HepG2 (cell line): ENCODE data around the gene USP12. TPM values are rescaled to one million over a fixed set of nuclear protein-coding genes. Genes with fewer than 3 reads are reported as not detected.

Experiments used
- ATAC-seq: fragments of 200-7000 bp; cut with Tn5 transposase; 3 replicates; pipeline ENCODE4 v1.9.1; 2020; ENCODE audit warnings: mild to moderate bottlenecking, moderate library complexity
- BruUV-seq: library from RNA; stranded (reverse); fragments of 400-500 nt; replicated peaks from 2 replicates; lab custom pipeline; 2021; lab: Mats Ljungman, UMichigan
- CTCF ChIA-PET: fragments of 300-600 bp; formaldehyde crosslinking; extraction: SDS; loops from one replicate; lab custom pipeline; 2021; ENCODE audit warnings: low total read pairs, inconsistent platforms, low intra/inter-chr PET ratio; lab: Yijun Ruan, JAX
- POLR2A ChIA-PET: fragments of 350-600 bp; sonication (Branson Sonifier 250); formaldehyde crosslinking; loops from one replicate; lab custom pipeline; 2020; ENCODE audit warnings: antibody characterized with exemption, inconsistent platforms; lab: Yijun Ruan, JAX
- DNase-seq: peaks from one replicate; pipeline ENCODE4 v3.0.0-alpha.2; 2015; ENCODE audit warnings: low spot score
- FAIRE-seq: peaks from 3 replicates; lab custom pipeline; 2011; peaks lifted over from hg19 to GRCh38; lab: Jason Lieb, UNC
- H2AFZ ChIP-seq: one replicate; pipeline ENCODE4 v1.6.1; 2011; ENCODE audit warnings: low read length, inconsistent platforms
- H3K27ac ChIP-seq: fragments of 300-600 bp; 3 replicates; pipeline ENCODE4 v1.8.0; 2011; ENCODE audit warnings: mixed run types, mild to moderate bottlenecking, mixed read lengths, low read length, inconsistent platforms; ENCODE audit not compliant: insufficient read depth; ENCODE audit errors: extremely low read length
- H3K27me3 ChIP-seq, 2 experiments: fragments of 200-600 bp in 1 of 2; 2 replicates in 1 of 2; 3 replicates in 1 of 2; pipeline versions ENCODE4 v1.6.0 to v1.8.0; 2011; ENCODE audit warnings: low read length in 2 of 2, mild to moderate bottlenecking in 2 of 2, moderate library complexity in 2 of 2, inconsistent platforms in 1 of 2; ENCODE audit not compliant: insufficient read depth in 2 of 2, control insufficient read depth in 1 of 2
- H3K36me3 ChIP-seq, 2 experiments: fragments of 200-600 bp in 1 of 2; replicated peaks in 1 of 2; 2 replicates in 1 of 2; 3 replicates in 1 of 2; pipeline versions ENCODE4 v1.5.1 to v1.8.0; 2011; ENCODE audit warnings: low read length in 2 of 2, inconsistent platforms in 1 of 2; ENCODE audit not compliant: insufficient read depth in 2 of 2, control insufficient read depth in 1 of 2
- H3K4me1 ChIP-seq: 2 replicates; pipeline ENCODE4 v1.5.1; 2012; ENCODE audit warnings: low read length, inconsistent platforms; ENCODE audit not compliant: insufficient read depth
- H3K4me2 ChIP-seq: 2 replicates; pipeline ENCODE4 v1.6.0; 2011; ENCODE audit warnings: low read depth, low read length, inconsistent platforms
- H3K4me3 ChIP-seq, 3 experiments: fragments of 200-600 bp in 1 of 3; sonication (generic), shearing (Covaris generic) in 1 of 3; replicated peaks in 1 of 3; 2 replicates each; pipeline ENCODE4 v1.5.1; 2011 to 2016; ENCODE audit warnings: low read length in 3 of 3, inconsistent platforms in 2 of 3, low read depth in 2 of 3, mild to moderate bottlenecking in 2 of 3, control low read depth in 1 of 3, mixed read lengths in 1 of 3; ENCODE audit not compliant: insufficient read depth in 1 of 3
- H3K79me2 ChIP-seq: one replicate; pipeline ENCODE4 v1.6.1; 2011; ENCODE audit warnings: low read length, inconsistent platforms; ENCODE audit not compliant: insufficient read depth
- H3K9ac ChIP-seq: 2 replicates; pipeline ENCODE4 v1.6.0; 2011; ENCODE audit warnings: mild to moderate bottlenecking, low read depth, low read length, inconsistent platforms; ENCODE audit not compliant: insufficient read depth
- H3K9me3 ChIP-seq: 2 replicates; pipeline ENCODE4 v1.5.1; 2012; ENCODE audit warnings: mild to moderate bottlenecking, low read length
- H4K20me1 ChIP-seq: 2 replicates; pipeline ENCODE4 v1.6.0; 2011; ENCODE audit warnings: inconsistent platforms, mild to moderate bottlenecking, low read length, moderate library complexity; ENCODE audit not compliant: insufficient read depth
- DR1 ChIP-seq: sonication (generic); formaldehyde crosslinking; IDR thresholded peaks from 2 replicates; pipeline ENCODE4 v1.8.0; 2021; ENCODE audit warnings: mild to moderate bottlenecking, missing genetic modification reagents, inconsistent platforms
- ETV5 ChIP-seq: IDR thresholded peaks from 2 replicates; pipeline ENCODE4 v1.6.1; 2018; ENCODE audit warnings: missing biosample characterization, missing genetic modification reagents, inconsistent platforms, borderline replicate concordance
- ETV6 ChIP-seq: sonication (generic); formaldehyde crosslinking; conservative IDR thresholded peaks from 2 replicates; pipeline ENCODE4 v1.4.0; 2020; ENCODE audit warnings: missing genetic modification reagents
- HOXA5 ChIP-seq: sonication (generic); formaldehyde crosslinking; IDR thresholded peaks from 2 replicates; pipeline ENCODE4 v1.4.0; 2020; ENCODE audit warnings: missing genetic modification reagents
- PAWR ChIP-seq: sonication (generic); formaldehyde crosslinking; IDR thresholded peaks from 2 replicates; pipeline ENCODE4 v1.4.0; 2020; ENCODE audit warnings: missing genetic modification reagents, mild to moderate bottlenecking, borderline replicate concordance
- PHF20 ChIP-seq: sonication (generic); formaldehyde crosslinking; IDR thresholded peaks from 2 replicates; pipeline ENCODE4 v1.5.0; 2020; ENCODE audit warnings: mild to moderate bottlenecking, missing genetic modification reagents
- RBM22 ChIP-seq: fragments of 200-400 bp; formaldehyde crosslinking; optimal IDR thresholded peaks from 2 replicates; pipeline ENCODE3; 2017; ENCODE audit warnings: mild to moderate bottlenecking, low read length, moderate library complexity
- RFXAP ChIP-seq: sonication (generic); formaldehyde crosslinking; IDR thresholded peaks from 2 replicates; pipeline ENCODE4 v1.4.0; 2020; ENCODE audit warnings: missing genetic modification reagents, borderline replicate concordance
- SNAPC2 ChIP-seq: sonication (generic); formaldehyde crosslinking; IDR thresholded peaks from 2 replicates; pipeline ENCODE4 v1.8.1; 2022; ENCODE audit warnings: mild to moderate bottlenecking, missing genetic modification reagents
- THAP8 ChIP-seq: sonication (generic); formaldehyde crosslinking; IDR thresholded peaks from 2 replicates; pipeline ENCODE4 v1.5.1; 2020; ENCODE audit warnings: missing genetic modification reagents, mild to moderate bottlenecking, borderline replicate concordance
- ZMAT3 ChIP-seq: sonication (generic); formaldehyde crosslinking; conservative IDR thresholded peaks from 2 replicates; pipeline ENCODE4 v1.7.0; 2021; ENCODE audit warnings: missing genetic modification reagents
- ZNF235 ChIP-seq: sonication (generic); formaldehyde crosslinking; IDR thresholded peaks from 2 replicates; pipeline ENCODE4 v1.8.1; 2023; ENCODE audit warnings: mild to moderate bottlenecking, missing genetic modification reagents, borderline replicate concordance
- ZNF274 ChIP-seq: sonication (generic); formaldehyde crosslinking; IDR thresholded peaks from 2 replicates; pipeline ENCODE4 v1.5.1; 2020; ENCODE audit warnings: mild to moderate bottlenecking, missing genetic modification reagents
- ZNF484 ChIP-seq: sonication (generic); formaldehyde crosslinking; IDR thresholded peaks from 2 replicates; pipeline ENCODE4 v1.5.1; 2020; ENCODE audit warnings: mild to moderate bottlenecking, low read depth, missing genetic modification reagents, borderline replicate concordance
- ZNF644 ChIP-seq: IDR thresholded peaks from 2 replicates; pipeline ENCODE4 v1.6.1; 2016; ENCODE audit warnings: low read depth
- WGBS: methylation state at CpG from one replicate; pipeline ENCODE4 v1.1.6; 2017; ENCODE audit warnings: low lambda C conversion rate; 5-methylcytosine and 5-hydroxymethylcytosine counted together
- in situ Hi-C: cut with HindIII; loops from 2 replicates; pipeline ENCODE4 v1.10.0; 2017; ENCODE audit warnings: low pct_unique_long_range_greater_than_20kb; ENCODE audit not compliant: extremely low pct_ligation_motif_present
- intact Hi-C: fragments of 100-400 bp; cut with micrococcal nuclease; formaldehyde crosslinking; loops from one replicate; pipeline ENCODE4 v1.10.0; 2022; ENCODE audit not compliant: unreplicated experiment
- polyA plus RNA-seq, 8 experiments: library from polyadenylated mRNA; depleted of rRNA in 3 of 8; stranded (reverse) in 7 of 8; unstranded in 1 of 8; fragments of >200 nt; fragmentation: Illumina TruSeq in 4 of 8; extraction: Trizol in 4 of 8; gene quantifications; 2 replicates each; pipeline versions ENCODE4 v1.2.1 to v1.2.3, GENCODE V29; 2011 to 2016; ENCODE audit warnings: low read depth in 4 of 8, missing spikeins in 1 of 8, mixed read lengths in 1 of 8; ENCODE audit not compliant: insufficient read depth in 1 of 8
- total RNA-seq, 5 experiments: library from RNA; depleted of rRNA; stranded (reverse); fragments of >200 nt; fragmentation: Illumina TruSeq; extraction: Trizol; gene quantifications; 2 replicates each; pipeline ENCODE4 v1.2.3, GENCODE V29; 2016; ENCODE audit warnings: low read depth in 1 of 5
- TF ChIP-seq, protein P1 (sequence below): sonication (generic); formaldehyde crosslinking; IDR thresholded peaks from 2 replicates; pipeline ENCODE4 v1.5.0; 2020; ENCODE audit warnings: mild to moderate bottlenecking, missing genetic modification reagents
- TF ChIP-seq, protein P2 (sequence below): IDR thresholded peaks from 2 replicates; pipeline ENCODE4 v1.6.1; 2016; ENCODE audit warnings: mild to moderate bottlenecking, missing biosample characterization, missing genetic modification reagents

The USP12 gene
- total and polyA plus RNA-seq, 2 of the 13 experiments (the other 11 are each of a cell fraction or from before 2014, with no cell fraction given) = 9.8 to 19.5 TPM

- TF ChIP-seq, protein P1, sequence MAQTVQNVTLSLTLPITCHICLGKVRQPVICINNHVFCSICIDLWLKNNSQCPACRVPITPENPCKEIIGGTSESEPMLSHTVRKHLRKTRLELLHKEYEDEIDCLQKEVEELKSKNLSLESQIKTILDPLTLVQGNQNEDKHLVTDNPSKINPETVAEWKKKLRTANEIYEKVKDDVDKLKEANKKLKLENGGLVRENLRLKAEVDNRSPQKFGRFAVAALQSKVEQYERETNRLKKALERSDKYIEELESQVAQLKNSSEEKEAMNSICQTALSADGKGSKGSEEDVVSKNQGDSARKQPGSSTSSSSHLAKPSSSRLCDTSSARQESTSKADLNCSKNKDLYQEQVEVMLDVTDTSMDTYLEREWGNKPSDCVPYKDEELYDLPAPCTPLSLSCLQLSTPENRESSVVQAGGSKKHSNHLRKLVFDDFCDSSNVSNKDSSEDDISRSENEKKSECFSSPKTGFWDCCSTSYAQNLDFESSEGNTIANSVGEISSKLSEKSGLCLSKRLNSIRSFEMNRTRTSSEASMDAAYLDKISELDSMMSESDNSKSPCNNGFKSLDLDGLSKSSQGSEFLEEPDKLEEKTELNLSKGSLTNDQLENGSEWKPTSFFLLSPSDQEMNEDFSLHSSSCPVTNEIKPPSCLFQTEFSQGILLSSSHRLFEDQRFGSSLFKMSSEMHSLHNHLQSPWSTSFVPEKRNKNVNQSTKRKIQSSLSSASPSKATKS (CRISPR knock-in tag) = no peak
- TF ChIP-seq DR1 (CRISPR knock-in tag) = no peak
- no peak for TF ChIP-seq ZNF274 (CRISPR knock-in tag)
- TF ChIP-seq ETV5 = no peak
- TF ChIP-seq THAP8 (CRISPR knock-in tag) = no peak
Measured at GRCh38 chr13:27080018-27080948, 91.3 kb downstream of the USP12 start (continued).

DNA sequence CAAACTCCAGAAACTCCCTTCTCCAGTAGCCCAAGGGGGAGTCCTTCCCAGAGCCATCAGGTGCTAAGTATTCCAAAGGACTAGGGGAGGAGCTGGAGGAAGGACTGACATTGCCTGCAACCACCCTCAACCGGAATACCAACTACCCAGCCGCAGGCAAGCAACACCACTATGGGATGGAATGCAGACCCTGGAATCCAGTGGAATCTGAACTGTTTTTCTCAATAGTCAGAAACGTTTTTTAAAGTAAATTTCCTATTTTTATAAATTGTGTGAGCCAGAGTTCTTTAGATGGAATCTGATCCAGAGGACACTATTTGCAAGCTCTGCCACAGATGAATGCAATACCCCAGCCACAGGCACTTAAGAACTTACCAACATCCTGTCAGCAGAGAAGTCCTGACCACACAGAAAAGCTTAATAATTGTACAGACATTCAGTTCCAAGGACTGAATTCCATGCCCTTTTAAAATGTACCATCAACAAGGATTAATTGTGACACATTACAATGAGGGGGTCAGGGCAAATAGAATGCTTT lies 92.1 kb downstream of the USP12 start:
- no peak overlapping the region for H3K27ac ChIP-seq
- no peak overlapping the region for H3K9ac ChIP-seq
- intact Hi-C loops = no loop called here
- in situ Hi-C loops = no loop called here
- FAIRE-seq = no peak
- POLR2A ChIA-PET = no interaction called here
- TF ChIP-seq ZMAT3 (CRISPR knock-in tag) (no peak), RBM22 (no peak), ZNF235 (CRISPR knock-in tag) (no peak), ZNF644 (CRISPR knock-in tag) (no peak), HOXA5 (no peak), ZNF484 (no peak), RFXAP (CRISPR knock-in tag) (no peak), PHF20 (no peak), PAWR (no peak), ETV6 (CRISPR knock-in tag) (no peak), SNAPC2 (CRISPR knock-in tag) (no peak)
- TF ChIP-seq, protein P2, sequence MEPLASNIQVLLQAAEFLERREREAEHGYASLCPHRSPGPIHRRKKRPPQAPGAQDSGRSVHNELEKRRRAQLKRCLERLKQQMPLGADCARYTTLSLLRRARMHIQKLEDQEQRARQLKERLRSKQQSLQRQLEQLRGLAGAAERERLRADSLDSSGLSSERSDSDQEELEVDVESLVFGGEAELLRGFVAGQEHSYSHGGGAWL (CRISPR knock-in tag) = no peak
- TF ChIP-seq, all 625 proteins: peak for 0
- WGBS = 93% methylated on average over 3 of the region's 3 CpGs
- H4K20me1 ChIP-seq = no peaks in the 10 kb centered on the region
- H3K4me3 ChIP-seq = no peak overlapping the region
- H3K9me3 ChIP-seq = no peaks in the 10 kb centered on the region
- no peaks in the 10 kb centered on the region for H3K4me1 ChIP-seq
- no peak overlapping the region for H2AFZ ChIP-seq
- ATAC-seq (no peak), DNase-seq (no peak)
- no peaks in the 10 kb centered on the region for H3K27me3 ChIP-seq
- H3K4me2 ChIP-seq = no peak overlapping the region
- CTCF ChIA-PET = no interaction called here
- BruUV-seq = no TSS peak
- no peaks in the 10 kb centered on the region for H3K79me2 ChIP-seq
- peaks cover 0 to 5% of the 10 kb centered on the region in 2 experiments; a peak in 2 of 5 replicates for H3K36me3 ChIP-seq
